Astrocyte of the hippocampus (primary cell): ENCODE measurements around the gene FGF11.
"Not testable (repeated sequence)": the region's sequence is repeated elsewhere in the genome, so short reads cannot be mapped to it uniquely, and the experiment has no call there.

ENCODE experiments used
- DNase-seq: peaks from one replicate; pipeline ENCODE4 v3.0.0; 2011; ENCODE audit warnings: low read depth, low spot score

Gene FGF11

GRCh38 chr17:7460850-7461660 lies 21.7 kb downstream of the FGF11 start:
- no peak for DNase-seq

- DNase-seq: no peak
Observed at GRCh38 chr17:7462474-7463371, 23.4 kb downstream of the FGF11 start.

- DNase-seq: no peak
Observed at GRCh38 chr17:7463372-7463846, 24.1 kb downstream of the FGF11 start.

DNA sequence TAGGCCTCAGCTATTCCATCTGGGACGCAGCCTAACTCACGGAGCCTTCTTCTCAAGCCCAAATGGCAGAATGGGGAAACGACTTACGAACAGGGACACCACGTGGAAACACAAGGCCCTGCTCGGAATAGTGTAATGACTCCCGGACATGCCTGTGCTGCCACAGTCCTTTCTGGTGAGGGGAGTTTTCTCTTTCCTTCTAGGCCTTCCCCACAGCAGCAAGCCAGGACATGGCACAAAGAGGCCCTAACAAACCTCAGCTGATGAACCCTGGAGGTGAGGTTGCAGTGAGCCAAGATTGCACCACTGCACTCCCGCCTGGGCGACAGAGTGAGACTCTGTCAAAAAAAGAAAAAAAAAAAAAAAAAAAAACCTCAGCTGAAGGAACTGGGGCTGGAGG lies 24.8 kb downstream of the FGF11 start:
- DNase-seq: no peak

GRCh38 chr17:7465597-7466275 lies 26.4 kb downstream of the FGF11 start:
- no peak for DNase-seq

GRCh38 chr17:7466318-7466638 lies 27.0 kb downstream of the FGF11 start:
- DNase-seq: no peak

DNA sequence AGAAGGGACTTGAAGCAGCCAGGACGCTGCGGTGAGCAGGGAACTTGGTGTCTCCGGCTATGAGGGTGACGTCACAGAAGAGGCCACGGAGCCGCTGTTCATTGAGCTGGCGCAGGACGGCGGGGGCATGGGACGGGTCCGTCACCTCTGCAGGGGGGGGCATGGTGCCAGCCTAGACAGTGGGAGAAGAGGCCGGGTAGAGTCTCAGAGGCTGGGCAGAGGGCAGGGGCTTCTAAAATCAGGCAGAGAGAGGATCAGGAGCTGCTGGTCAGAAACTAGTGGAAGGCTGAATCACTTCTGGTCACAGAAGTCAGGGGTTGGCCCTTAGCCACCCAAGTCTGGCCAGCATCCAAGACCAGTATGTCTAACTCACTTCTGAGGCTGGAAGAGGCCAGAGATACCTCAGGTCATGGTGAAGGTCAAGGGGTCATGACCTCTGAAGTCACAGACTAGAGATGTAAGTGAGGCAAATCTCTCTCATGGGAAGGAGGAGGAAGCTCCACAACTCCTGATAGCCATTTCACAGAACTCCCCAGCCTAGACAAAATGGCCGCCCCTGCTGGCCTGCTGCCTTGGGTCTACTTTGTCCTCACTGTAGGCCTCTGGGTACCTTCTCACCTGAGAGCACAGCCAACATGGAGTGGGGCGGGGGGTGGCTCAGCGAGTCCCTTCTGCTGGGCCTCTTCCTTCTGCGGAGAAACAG lies 27.5 kb downstream of the FGF11 start:
- peak; percentile 65 for DNase-seq

DNA sequence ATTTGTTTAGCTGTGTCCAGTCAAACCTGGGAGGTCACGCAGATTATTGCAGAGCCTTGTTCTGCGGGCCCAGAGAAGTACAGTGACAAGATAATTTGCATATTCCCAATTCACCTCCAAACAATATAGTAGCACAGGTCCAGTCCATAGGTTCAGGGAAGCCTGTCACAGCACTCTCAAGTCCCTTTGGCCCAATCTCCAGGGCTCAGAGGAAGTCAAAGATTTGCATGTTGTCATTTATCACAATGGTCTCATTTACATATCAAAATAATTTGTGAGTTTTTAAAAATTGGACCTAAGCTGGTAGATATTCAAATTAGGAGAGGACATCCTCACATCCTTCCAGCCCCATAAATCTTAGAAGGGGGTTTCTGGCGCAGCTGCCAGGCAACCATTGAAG lies 28.2 kb downstream of the FGF11 start:
- no peak for DNase-seq

DNA sequence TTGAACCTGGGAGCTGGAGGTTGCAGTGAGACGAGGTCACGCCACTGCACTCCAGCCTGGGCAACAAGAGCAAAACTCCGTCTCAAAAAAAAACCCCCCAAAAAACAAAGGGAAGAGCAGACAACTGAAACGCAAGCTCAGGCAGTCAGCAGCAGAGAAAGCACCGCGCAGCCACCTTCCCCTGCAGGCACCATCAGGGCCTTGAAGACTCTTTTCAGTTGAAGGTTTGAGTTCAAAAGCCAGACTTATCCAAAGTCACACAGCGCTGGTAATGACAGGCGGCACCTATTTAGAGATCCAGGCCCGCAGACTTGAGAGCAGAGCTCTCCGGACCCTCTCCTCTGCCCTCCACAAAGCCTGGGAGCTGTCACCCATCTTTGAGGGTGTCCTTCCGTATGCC lies 29.0 kb downstream of the FGF11 start:
- DNase-seq: no peak

DNA sequence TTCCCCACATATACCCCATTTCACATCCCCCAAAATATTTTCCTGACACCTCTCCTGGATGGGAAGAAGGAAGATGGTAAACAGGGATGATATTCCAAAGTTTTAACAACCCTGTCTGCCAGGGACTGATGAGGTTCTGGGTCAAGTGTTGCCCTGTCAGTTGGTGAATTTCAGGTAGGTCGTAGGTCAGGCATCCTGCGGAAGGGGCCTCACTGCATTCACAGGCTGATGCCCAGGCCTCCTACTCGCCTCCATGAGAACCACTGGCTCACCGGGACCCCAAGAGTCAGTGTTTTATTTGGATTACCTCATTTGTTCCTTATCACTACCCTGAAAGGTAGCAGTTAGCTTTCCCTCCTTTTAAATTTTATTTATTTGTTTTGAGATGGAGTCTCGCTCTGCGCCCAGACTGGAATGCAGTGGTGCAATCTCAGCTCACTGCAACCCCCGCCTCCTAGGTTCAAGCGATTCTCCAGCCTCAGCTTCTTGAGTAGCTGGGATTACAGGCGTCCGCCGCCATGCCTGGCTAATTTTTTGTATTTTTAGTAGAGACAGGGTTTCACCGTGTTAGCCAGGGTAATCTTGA lies 29.6 kb downstream of the FGF11 start:
- no peak for DNase-seq

- DNase-seq: not testable (repeated sequence)
Observed at GRCh38 chr17:7469843-7470242, 30.5 kb downstream of the FGF11 start.

DNA sequence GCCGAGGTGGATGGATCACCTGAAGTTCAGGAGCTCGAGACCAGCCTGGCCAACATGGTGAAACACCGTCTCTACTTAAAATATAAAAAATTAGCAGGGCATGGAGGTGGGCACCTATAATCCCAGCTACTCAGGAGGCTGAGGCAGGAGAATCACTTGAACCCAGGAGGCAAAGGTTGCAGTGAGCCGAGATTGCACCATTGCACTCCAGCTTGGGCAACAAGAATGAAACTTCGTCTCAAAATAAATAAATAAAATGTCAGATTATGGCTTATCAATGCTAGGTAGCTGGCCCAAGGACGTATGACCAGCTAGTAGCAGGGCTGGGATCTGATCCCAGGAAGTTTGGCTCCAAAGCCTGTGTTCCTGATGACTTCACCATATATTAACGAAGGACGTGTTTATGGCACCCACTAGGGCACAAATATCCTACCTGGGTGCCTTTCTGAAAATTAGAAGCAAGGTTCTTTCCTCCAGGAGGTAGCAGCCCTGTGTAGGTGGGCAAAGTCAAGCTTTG lies 31.2 kb downstream of the FGF11 start:
- DNase-seq: not testable (repeated sequence)

DNA sequence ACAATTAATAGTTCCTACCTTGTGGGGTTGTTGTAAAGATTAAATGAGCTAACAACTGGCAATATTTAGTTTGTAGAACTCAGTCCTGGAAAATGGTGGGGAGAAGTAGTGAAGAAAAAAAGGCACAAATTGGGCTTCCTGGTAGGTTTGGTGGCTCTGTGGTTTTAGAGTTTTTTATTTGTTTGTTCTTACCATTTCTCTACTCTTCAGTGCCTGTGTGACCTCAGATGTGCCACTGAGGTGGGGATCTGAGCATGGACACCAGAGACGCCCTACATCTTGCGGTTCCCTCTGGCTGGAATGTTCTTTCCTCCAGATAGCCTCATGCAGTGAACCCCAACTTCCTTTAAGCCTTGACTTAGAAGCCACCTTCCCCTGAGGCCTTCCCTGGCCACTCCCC lies 32.4 kb downstream of the FGF11 start:
- no peak for DNase-seq

DNA sequence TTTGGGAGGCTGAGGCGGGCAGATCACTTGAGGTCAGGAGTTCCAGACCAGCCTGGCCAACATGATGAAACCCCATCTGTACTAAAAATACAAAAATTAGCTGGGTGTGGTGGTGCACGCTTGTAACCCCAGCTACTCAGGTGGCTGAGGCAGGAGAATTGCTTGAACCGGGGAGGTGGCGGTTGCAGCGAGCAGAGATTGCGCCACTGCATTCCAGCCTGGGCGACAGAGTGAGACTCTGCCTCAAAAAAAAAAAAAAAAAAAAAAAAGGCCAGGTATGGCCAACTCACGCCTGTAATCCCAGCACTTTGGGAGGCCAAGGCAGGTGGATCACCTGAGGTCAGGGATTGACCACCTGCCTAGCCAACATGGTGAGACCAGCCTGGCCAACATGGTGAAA lies 35.5 kb downstream of the FGF11 start:
- DNase-seq: not testable (repeated sequence)

- DNase-seq: no peak
Observed at GRCh38 chr17:7475764-7476422, 36.6 kb downstream of the FGF11 start.

DNA sequence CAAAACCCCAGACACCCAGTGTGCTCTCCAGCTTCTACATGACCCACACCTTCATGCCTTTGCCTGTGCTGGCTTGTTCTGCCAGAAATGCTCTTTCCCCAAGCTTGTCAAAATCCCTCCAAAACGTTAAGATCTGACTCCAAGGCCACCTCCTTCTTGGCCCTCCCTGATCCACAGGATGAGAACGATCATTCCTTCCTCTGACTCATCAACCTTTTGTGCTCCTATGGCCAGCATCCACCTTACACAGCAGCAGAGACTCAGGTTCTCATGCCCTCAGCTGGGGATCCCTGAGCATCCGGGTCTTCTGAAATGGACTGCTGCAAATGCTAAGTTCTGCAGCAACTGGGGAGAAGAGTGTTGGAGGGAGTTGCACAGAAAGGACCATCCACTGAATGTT lies 37.2 kb downstream of the FGF11 start:
- DNase-seq: peak; percentile 63

GRCh38 chr17:7476951-7477350 lies 37.6 kb downstream of the FGF11 start:
- DNase-seq: no peak

- DNase-seq: peak; percentile 91
Observed at GRCh38 chr17:7477392-7478275, 38.3 kb downstream of the FGF11 start.
